KMS-11 (cell line): ENCODE measurements around the gene C1orf185.
"Not testable (repeated sequence)": the region's sequence is repeated elsewhere in the genome, so short reads cannot be mapped to it uniquely, and the experiment has no call there.

Experiments
- H2AFZ ChIP-seq: fragments of 200-600 bp; sonication (generic); 2 replicates; pipeline ENCODE4 v1.6.1; 2016; ENCODE audit warnings: antibody characterized with exemption, mixed run types, low read depth
- H3K27ac ChIP-seq: fragments of 200-600 bp; sonication (generic); 2 replicates; pipeline ENCODE4 v1.6.1; 2016; ENCODE audit warnings: mild to moderate bottlenecking, mixed run types
- H3K27me3 ChIP-seq: fragments of 200-600 bp; sonication (generic); 2 replicates; pipeline ENCODE4 v1.6.1; 2017; ENCODE audit warnings: mild to moderate bottlenecking, low read depth, mixed run types, moderate library complexity; ENCODE audit not compliant: insufficient read depth
- H3K36me3 ChIP-seq: fragments of 200-600 bp; sonication (generic); 2 replicates; pipeline ENCODE4 v1.6.1; 2017; ENCODE audit warnings: mild to moderate bottlenecking, mixed run types; ENCODE audit not compliant: insufficient read depth
- H3K4me1 ChIP-seq: fragments of 200-600 bp; sonication (generic); 2 replicates; pipeline ENCODE4 v1.6.1; 2016; ENCODE audit warnings: mild to moderate bottlenecking, low read depth, mixed run types; ENCODE audit not compliant: poor library complexity, severe bottlenecking
- H3K4me2 ChIP-seq: fragments of 200-600 bp; sonication (generic); 2 replicates; pipeline ENCODE4 v1.7.0; 2016; ENCODE audit warnings: mild to moderate bottlenecking, mixed run types
- H3K4me3 ChIP-seq: fragments of 200-600 bp; sonication (generic); IDR thresholded peaks from 2 replicates; pipeline ENCODE4 v1.6.1; 2017; ENCODE audit warnings: low read depth, low read length, mixed read lengths; ENCODE audit not compliant: insufficient read depth
- H3K79me2 ChIP-seq: fragments of 200-600 bp; sonication (generic); 2 replicates; pipeline ENCODE4 v1.6.1; 2016; ENCODE audit warnings: low read depth, mixed run types; ENCODE audit not compliant: insufficient read depth
- H3K9ac ChIP-seq: fragments of 200-600 bp; sonication (generic); 2 replicates; pipeline ENCODE4 v1.6.1; 2016; ENCODE audit warnings: mild to moderate bottlenecking, mixed run types
- H4K20me1 ChIP-seq: fragments of 200-600 bp; sonication (generic); 2 replicates; pipeline ENCODE4 v1.6.1; 2016; ENCODE audit warnings: mild to moderate bottlenecking, mixed run types; ENCODE audit not compliant: insufficient read depth
- TF ChIP-seq, protein P1 (sequence below): fragments of 200-600 bp; sonication (generic); conservative IDR thresholded peaks from 2 replicates; pipeline ENCODE4 v1.6.1; 2017; ENCODE audit warnings: low read depth, mild to moderate bottlenecking, antibody characterized with exemption, low read length, moderate library complexity, mixed read lengths

C1orf185 gene

DNA sequence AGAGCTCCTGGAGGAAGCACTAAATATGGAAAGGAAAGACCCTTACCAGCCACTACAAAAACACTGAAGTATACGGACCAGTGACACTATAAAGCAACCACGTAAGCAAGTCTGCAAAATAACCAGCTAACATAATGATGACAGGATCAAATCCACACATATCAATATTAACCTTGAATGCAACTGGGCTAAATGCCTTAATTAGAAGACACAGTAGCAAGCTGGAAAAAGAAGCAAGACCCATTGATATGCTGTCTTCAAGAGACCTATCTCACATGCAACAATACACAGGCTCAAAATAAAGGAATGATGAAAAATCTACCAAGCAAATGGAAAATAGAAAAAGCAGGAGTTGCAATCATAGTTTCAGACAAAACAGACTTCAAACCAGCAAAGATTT lies 31.0 kb downstream of the C1orf185 start:
- Histone ChIP-seq H3K4me1 (no peaks in the 10 kb centered on the region), H3K27ac (no peak overlapping the region), H3K9ac (no peak overlapping the region), H2AFZ (no peak overlapping the region), H3K27me3 (no peaks in the 10 kb centered on the region), H3K4me2 (no peak overlapping the region), H3K4me3 (no peak overlapping the region), H3K79me2 (no peaks in the 10 kb centered on the region), H4K20me1 (no peaks in the 10 kb centered on the region), H3K36me3 (no peaks in the 10 kb centered on the region)
- TF ChIP-seq, protein P1, sequence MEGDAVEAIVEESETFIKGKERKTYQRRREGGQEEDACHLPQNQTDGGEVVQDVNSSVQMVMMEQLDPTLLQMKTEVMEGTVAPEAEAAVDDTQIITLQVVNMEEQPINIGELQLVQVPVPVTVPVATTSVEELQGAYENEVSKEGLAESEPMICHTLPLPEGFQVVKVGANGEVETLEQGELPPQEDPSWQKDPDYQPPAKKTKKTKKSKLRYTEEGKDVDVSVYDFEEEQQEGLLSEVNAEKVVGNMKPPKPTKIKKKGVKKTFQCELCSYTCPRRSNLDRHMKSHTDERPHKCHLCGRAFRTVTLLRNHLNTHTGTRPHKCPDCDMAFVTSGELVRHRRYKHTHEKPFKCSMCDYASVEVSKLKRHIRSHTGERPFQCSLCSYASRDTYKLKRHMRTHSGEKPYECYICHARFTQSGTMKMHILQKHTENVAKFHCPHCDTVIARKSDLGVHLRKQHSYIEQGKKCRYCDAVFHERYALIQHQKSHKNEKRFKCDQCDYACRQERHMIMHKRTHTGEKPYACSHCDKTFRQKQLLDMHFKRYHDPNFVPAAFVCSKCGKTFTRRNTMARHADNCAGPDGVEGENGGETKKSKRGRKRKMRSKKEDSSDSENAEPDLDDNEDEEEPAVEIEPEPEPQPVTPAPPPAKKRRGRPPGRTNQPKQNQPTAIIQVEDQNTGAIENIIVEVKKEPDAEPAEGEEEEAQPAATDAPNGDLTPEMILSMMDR: no peak

- H3K9ac ChIP-seq, H3K4me1 ChIP-seq, H3K79me2 ChIP-seq, H3K4me3 ChIP-seq, H3K27ac ChIP-seq, H3K36me3 ChIP-seq, H2AFZ ChIP-seq, H3K27me3 ChIP-seq, H4K20me1 ChIP-seq, H3K4me2 ChIP-seq: not testable (repeated sequence)
Observed at GRCh38 chr1:51137696-51138095, 35.7 kb downstream of the C1orf185 start.

- H4K20me1 ChIP-seq: no peaks in the 10 kb centered on the region
Observed at GRCh38 chr1:51139474-51139873, 37.4 kb downstream of the C1orf185 start.

DNA sequence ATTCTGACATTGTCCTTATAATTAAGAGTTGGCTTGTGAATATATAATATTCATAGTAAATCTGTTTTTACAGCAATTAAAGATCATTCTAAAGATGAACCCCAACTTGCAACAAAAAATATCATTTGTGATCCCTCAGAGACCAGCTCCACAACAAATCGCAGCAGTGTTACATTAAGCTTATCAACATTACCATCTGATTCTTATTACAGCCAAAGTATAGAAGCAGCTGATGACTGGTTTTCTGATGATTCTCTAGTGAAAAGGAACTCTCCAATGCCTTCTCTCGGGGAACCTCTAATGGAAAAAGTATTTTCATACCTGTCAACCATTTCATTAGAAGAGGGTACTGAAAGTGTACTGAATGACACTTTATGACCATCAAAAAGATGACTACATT lies 45.4 kb downstream of the C1orf185 start:
- Histone ChIP-seq H3K4me3 (no peak overlapping the region), H3K4me1 (no peaks in the 10 kb centered on the region), H3K27ac (no peak overlapping the region), H3K79me2 (no peaks in the 10 kb centered on the region), H3K4me2 (no peak overlapping the region), H3K9ac (no peak overlapping the region), H2AFZ (no peak overlapping the region), H3K27me3 (no peaks in the 10 kb centered on the region), H4K20me1 (no peaks in the 10 kb centered on the region), H3K36me3 (no peaks in the 10 kb centered on the region)
- TF ChIP-seq, protein P1: no peak

More at GRCh38 chr1:51139474-51139873, 37.4 kb downstream of the C1orf185 start:
- H3K4me3 ChIP-seq: no peak overlapping the region
- H3K27me3 ChIP-seq: no peaks in the 10 kb centered on the region
- no peaks in the 10 kb centered on the region for H3K4me1 ChIP-seq
- H3K9ac ChIP-seq: no peak overlapping the region
- H3K36me3 ChIP-seq: no peaks in the 10 kb centered on the region
- no peaks in the 10 kb centered on the region for H3K79me2 ChIP-seq
- no peak overlapping the region for H3K4me2 ChIP-seq
- TF ChIP-seq, protein P1: no peak
- no peak overlapping the region for H2AFZ ChIP-seq
- H3K27ac ChIP-seq: no peak overlapping the region

- Histone ChIP-seq H3K4me3 (no peak overlapping the region), H3K36me3 (no peaks in the 10 kb centered on the region), H3K79me2 (no peaks in the 10 kb centered on the region), H4K20me1 (no peaks in the 10 kb centered on the region), H3K27ac (no peak overlapping the region), H3K4me2 (no peak overlapping the region), H2AFZ (no peak overlapping the region), H3K9ac (no peak overlapping the region), H3K27me3 (no peaks in the 10 kb centered on the region), H3K4me1 (no peaks in the 10 kb centered on the region)
- TF ChIP-seq, protein P1: no peak
Observed at GRCh38 chr1:51154776-51155175, 52.7 kb downstream of the C1orf185 start.
